Stimulated activated CD4-positive, alpha-beta T cell treated with anti-CD3 and anti-CD28 coated beads, Interleukin-4, amount 100 ng/mL, for 4 hours (primary cell): Measurements from ENCODE around the gene METAP1.
"Not testable (repeated sequence)": the region's sequence is repeated elsewhere in the genome, so short reads cannot be mapped to it uniquely, and the experiment has no call there.

Experiments
- DNase-seq, 2 experiments: peaks; one replicate each; pipeline ENCODE4 v3.0.0-alpha.2; 2020

Gene METAP1

GRCh38 chr4:99061048-99061700 is 65.7 kb downstream of the METAP1 start:
- no peak for DNase-seq

GRCh38 chr4:99062120-99062519 is 66.6 kb downstream of the METAP1 start:
- no peak for DNase-seq

GRCh38 chr4:99065521-99065920 is 70.0 kb downstream of the METAP1 start:
- DNase-seq: not testable (repeated sequence)

- DNase-seq: no peak
These were observed 72.1 kb downstream of the METAP1 start for GRCh38 chr4:99067617-99068016.

- no peak for DNase-seq
These were observed 75.6 kb downstream of the METAP1 start for GRCh38 chr4:99071159-99071558.

- no peak for DNase-seq
These were observed 79.3 kb downstream of the METAP1 start for GRCh38 chr4:99074816-99075215.

- DNase-seq: no peak
These were observed 80.9 kb downstream of the METAP1 start for GRCh38 chr4:99076292-99076976.

- DNase-seq: no peak
These were observed 81.7 kb downstream of the METAP1 start for GRCh38 chr4:99077177-99077576.

GRCh38 chr4:99078336-99078735 is 82.8 kb downstream of the METAP1 start:
- no peak for DNase-seq

- DNase-seq: no peak
These were observed 83.6 kb downstream of the METAP1 start for GRCh38 chr4:99078931-99079624.

- no peak for DNase-seq
These were observed 84.2 kb downstream of the METAP1 start for GRCh38 chr4:99079625-99080295.

GRCh38 chr4:99080869-99081268 is 85.3 kb downstream of the METAP1 start:
- not testable (repeated sequence) for DNase-seq

- no peak for DNase-seq
These were observed 86.7 kb downstream of the METAP1 start for GRCh38 chr4:99082192-99082591.

- no peak for DNase-seq
These were observed 89.1 kb downstream of the METAP1 start for GRCh38 chr4:99084595-99084994.

- DNase-seq: peak in 1 of 2 experiments; percentile 2
These were observed 92.5 kb downstream of the METAP1 start for GRCh38 chr4:99088023-99088449.

GRCh38 chr4:99088481-99089365 is 93.2 kb downstream of the METAP1 start, which contains the start of gene ADH5:
ADH5 (minus strand) TSS chr4:99088788; CDS start chr4:99088700, 88 bp downstream.
- DNase-seq: peak; percentile 85 to 91

- DNase-seq: no peak
These were observed 95.1 kb downstream of the METAP1 start for GRCh38 chr4:99090481-99091215.

- DNase-seq: no peak
These were observed 95.7 kb downstream of the METAP1 start for GRCh38 chr4:99091216-99091575.

- not testable (repeated sequence) for DNase-seq
These were observed 96.3 kb downstream of the METAP1 start for GRCh38 chr4:99091841-99092240.

GRCh38 chr4:99099311-99099710 is 103.8 kb downstream of the METAP1 start:
- no peak for DNase-seq

- not testable (repeated sequence) for DNase-seq
These were observed 104.3 kb downstream of the METAP1 start for GRCh38 chr4:99099814-99100213.

GRCh38 chr4:99100876-99101275 is 105.4 kb downstream of the METAP1 start:
- no peak for DNase-seq
